C1 segment of cervical spinal cord (tissue), 14 donors: ENCODE data around the gene ATOSB.

Source experiments
- DNase-seq, 14 donors: peaks; one replicate each; lab custom pipeline; 2025; lab: John Stamatoyannopoulos, UW

The ATOSB gene

GRCh38 chr9:35114113-35114839, 1.4 kb downstream of the ATOSB start:
- DNase-seq = peak in 11 of 14 donors; percentile 32 to 81 (median 66)

- DNase-seq = peak in 7 of 14 donors; percentile 8 to 72 (median 25)
Measured at GRCh38 chr9:35112257-35113020, 3.2 kb downstream of the ATOSB start.

- peak; percentile 58 to 99 (median 96) for DNase-seq
Measured at GRCh38 chr9:35111001-35111933, 4.4 kb downstream of the ATOSB start.

GRCh38 chr9:35110327-35110761, 5.3 kb downstream of the ATOSB start:
- DNase-seq = peak in 11 of 14 donors; percentile 15 to 88 (median 55)

- no peak for DNase-seq
Measured at GRCh38 chr9:35108946-35109575, 6.6 kb downstream of the ATOSB start.

- no peak for DNase-seq
Measured at GRCh38 chr9:35108461-35108860, 7.2 kb downstream of the ATOSB start.

- DNase-seq = no peak
Measured at GRCh38 chr9:35107297-35108290, 8.1 kb downstream of the ATOSB start.

- DNase-seq = no peak
Measured at GRCh38 chr9:35106343-35106730, 9.3 kb downstream of the ATOSB start.

GRCh38 chr9:35105571-35106342, 9.9 kb downstream of the ATOSB start:
- DNase-seq = no peak

- DNase-seq = no peak
Measured at GRCh38 chr9:35105126-35105525, 10.5 kb downstream of the ATOSB start.

- DNase-seq = no peak
Measured at GRCh38 chr9:35104586-35104985, 11.1 kb downstream of the ATOSB start.

- DNase-seq = no peak
Measured at GRCh38 chr9:35103660-35104191, 11.9 kb downstream of the ATOSB start.

GRCh38 chr9:35102769-35103659, 12.6 kb downstream of the ATOSB start, which contains the start of gene STOML2:
TSS of gene STOML2 (minus strand) at chr9:35103131. CDS start at chr9:35103094, 37 bp downstream.
- peak; percentile 46 to 99 (median 90) for DNase-seq

- DNase-seq = no peak
Measured at GRCh38 chr9:35102465-35102768, 13.2 kb downstream of the ATOSB start.

- no peak for DNase-seq
Measured at GRCh38 chr9:35097573-35097972, 18.1 kb downstream of the ATOSB start.

- DNase-seq = peak in 13 of 14 donors; percentile 56 to 84 (median 78)
Measured at GRCh38 chr9:35096035-35096849, 19.4 kb downstream of the ATOSB start, which contains the start of gene PIGO. TSS of gene PIGO (minus strand) at chr9:35096591. CDS start at chr9:35095565, 1,026 bp downstream.

GRCh38 chr9:35091536-35091935, 24.1 kb downstream of the ATOSB start:
- DNase-seq = no peak
